Activated CD4-positive, alpha-beta T cell treated with anti-CD3 and anti-CD28 coated beads, Interleukin-2, amount 50 U/mL, for 48 hours (primary cell): ENCODE measurements around the gene HYAL3.
A peak's percentile ranks its signal among the peaks of the same experiment; 100 is the strongest.

Experiments used
- DNase-seq, 2 experiments: peaks; one replicate each; pipeline ENCODE4 v3.0.0-alpha.2; 2020

Gene HYAL3

DNA sequence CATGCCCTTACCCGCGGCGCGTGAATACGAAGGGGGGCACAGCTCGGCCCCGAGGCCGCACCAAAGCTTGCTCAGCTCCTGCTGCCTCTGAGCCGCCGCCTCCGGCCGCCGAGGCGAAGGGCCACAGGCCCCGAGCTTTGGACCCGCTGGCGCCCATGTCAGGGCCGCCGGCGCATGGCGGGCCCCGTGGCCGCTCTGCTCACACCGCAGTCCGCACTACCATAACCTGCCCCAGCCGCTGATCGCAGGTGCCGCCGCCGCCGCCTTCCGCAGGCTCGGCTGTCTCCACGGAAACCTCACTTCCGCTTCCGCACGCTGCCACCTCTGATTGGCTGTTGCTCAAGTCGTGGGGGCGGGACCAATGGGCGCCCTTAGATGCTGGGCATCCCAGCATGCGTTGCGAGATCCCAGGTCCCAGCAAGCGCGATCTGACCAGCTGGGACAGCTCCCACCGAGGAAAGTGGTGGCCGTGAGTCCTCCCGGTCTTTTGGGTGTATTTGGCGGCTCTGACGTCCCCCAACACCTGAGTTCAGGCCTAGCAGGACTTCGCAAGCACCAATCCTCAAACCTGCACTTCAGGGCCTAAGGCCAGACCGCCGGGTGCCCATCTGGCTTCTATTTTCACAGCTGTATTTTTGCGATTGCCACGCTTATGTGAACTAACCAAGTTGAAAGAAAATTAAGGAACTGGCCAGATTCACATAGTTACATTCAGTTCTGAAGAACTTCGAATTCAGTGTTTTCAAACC lies 28.9 kb upstream of the HYAL3 start, which contains the start of gene TUSC2:
TSS of gene TUSC2 (minus strand) at position 281 of the 749 bp plus-strand sequence. CDS start at position 157, 124 bp downstream.
- DNase-seq: peak; percentile 96 to 97

DNA sequence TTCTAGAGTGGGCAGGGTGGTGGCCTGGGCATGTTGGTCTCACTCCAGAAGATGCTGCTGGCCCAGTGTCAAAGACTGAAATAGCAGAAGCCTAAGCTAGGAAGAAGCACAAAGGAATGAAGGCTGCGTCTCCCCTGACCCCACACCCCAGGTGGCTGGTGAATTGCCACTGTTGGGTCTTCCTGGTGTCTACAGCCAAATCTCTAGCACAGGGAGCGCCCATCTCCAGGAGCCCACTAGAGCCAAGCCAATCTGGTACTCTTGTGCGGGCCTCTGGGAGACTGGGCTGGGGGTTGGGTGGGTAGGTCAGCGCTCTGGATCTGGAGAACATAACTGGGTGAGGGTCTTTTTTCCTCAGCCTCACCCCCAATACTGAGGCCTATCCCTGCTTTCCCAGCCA lies 27.9 kb upstream of the HYAL3 start:
- no peak for DNase-seq

GRCh38 chr3:50326182-50326541 lies 27.0 kb upstream of the HYAL3 start:
- no peak for DNase-seq

- DNase-seq: no peak
Observed at GRCh38 chr3:50325497-50326181, 26.4 kb upstream of the HYAL3 start.

- DNase-seq: no peak
Observed at GRCh38 chr3:50325113-50325480, 25.9 kb upstream of the HYAL3 start.

- DNase-seq: peak; percentile 68 to 76
Observed at GRCh38 chr3:50324351-50325112, 25.3 kb upstream of the HYAL3 start.

DNA sequence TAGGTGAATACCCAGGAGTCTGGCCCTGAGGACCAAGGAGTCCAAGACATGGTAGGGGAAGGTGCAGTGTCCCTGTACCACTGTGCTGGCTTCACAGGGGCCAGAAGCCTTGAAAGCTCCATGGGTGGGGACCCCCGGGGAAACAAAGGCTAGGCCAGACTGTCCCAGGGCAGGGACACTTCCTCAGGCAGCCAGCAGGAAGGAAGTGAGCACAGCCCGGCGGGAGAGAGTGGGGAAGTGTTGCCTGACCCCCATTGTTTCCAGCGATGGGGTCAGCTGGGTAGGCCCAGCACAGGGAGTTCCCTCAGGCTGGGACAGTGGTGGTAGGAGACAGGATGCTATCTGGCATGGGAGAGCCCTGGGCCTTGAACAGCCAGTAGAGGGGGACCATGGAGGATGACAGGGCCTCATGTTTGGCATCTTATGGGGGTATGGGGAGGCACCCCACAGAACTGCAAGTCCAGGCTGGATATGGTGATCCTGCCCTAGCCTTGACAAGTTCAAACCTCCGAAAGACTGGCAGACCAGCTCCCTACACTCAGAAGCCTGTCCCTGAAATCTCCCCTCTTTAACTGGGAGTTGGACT lies 24.5 kb upstream of the HYAL3 start:
- DNase-seq: no peak

DNA sequence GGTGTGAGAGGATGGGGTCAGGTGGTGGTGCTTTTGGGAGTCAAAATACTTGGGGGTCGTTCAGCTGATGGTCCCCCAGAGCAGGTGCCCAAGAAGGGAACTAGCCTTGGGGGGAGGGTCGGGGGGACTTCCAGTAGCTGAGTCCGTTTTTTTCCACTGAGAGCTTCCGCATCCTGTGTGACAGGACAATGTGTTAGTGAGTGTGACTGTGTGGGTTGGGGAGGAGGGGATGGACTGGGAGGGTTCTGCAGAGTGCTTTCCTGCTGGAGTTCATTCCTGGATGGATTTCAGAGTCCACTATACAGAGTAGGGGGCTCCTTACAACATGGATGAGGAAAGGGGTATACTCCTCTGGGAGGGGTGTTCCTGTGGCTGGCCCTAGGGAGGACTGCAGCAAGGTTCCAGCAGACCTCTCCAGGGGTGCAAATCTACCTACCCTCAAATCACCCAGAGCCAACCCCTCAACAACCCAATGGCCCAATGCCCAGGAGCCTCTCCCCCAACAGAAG lies 23.9 kb upstream of the HYAL3 start:
- no peak for DNase-seq

DNA sequence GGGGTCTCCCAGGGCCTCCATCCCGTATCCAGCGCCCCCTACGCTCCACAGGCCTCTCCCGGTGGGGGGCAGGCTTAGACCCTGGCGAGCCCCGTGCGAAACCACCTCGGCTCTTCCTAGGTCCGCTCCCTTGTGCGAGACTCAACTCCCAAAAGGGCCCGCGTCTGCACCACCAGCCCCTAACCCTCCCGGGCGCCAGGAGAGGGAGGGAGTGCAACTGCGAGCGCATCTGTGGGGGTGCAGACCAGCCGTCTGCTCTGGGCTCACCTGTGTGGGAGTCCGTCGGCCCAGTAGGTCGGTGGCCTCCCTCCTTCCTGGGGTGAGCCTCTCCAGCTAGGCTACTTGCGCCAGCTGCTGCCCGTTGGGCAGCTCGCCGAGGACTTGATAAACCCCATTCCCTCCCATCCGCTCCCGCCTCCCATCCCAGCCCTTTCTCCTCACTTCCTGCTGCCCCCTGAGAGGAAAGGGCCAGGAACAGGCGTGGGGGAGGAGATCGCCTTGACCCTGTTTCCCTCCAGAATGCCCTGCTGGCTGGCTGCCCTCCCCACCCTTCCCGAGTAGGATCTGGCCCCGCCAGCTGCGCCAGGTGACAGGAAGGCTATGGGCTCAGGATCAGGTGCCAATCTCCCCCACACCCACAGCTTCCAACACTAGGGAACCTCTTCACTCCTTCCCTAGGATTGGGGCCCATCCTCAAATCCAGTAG lies 23.3 kb upstream of the HYAL3 start, which contains the start of gene HYAL2:
TSS of gene HYAL2 (minus strand) at position 360 of the 706 bp plus-strand sequence. CDS start 2,256 bp downstream, outside the sequence.
- no peak for DNase-seq

DNA sequence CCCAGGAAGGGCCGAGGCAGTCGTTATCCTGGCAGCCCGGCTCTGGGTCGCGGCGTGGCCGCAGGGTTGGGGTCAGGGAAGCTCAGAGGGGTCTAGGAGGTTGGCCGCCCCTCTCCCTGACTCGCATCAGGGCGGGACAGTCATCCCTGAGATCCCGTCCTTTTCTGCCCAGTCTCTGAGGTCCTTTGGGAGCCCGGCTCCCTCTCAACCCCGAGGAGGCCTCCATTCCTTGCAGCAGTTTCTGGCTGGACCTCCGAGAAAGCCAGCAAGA lies 22.8 kb upstream of the HYAL3 start:
- no peak for DNase-seq

DNA sequence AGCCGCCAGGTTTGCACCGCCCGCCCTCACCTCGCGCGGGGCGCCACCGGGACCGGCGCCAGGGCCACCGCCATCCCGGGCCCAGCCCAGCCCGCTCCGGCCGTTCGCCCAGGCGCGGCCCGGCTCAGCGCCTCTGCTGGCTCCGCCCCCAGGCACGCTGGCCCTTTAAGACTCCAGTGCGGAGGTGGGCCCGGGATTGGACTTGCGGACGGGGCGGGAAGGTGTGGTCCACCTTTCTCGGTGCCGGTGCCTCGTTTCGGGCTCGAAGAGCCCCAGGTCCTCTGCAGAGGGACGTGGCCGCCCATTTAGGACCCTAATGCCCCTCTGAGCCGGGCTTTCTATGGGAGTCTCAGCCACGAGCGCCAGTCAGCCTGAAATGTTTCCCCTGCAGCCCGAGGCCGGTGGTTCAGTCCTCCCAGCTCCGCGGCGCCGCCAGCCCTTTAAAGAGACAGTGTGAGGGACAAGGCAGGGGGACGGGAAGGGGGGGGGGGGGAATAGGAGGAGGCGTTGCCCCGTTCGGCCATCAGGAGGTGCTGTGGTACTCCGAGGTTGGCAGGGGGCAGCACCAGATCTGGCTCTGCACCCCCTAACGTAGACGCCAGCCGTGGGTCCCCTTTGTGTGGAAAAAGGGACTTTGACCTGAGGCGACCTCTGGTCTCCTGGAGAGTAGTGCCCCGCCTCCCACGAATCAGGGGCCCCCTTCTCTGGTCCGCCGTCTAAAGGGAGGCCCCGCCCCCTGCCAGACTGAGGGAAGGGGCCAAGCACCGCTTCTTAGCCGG lies 22.3 kb upstream of the HYAL3 start:
- DNase-seq: peak; percentile 87 to 88

GRCh38 chr3:50320853-50321335 lies 21.7 kb upstream of the HYAL3 start:
- peak; percentile 68 to 72 for DNase-seq

DNA sequence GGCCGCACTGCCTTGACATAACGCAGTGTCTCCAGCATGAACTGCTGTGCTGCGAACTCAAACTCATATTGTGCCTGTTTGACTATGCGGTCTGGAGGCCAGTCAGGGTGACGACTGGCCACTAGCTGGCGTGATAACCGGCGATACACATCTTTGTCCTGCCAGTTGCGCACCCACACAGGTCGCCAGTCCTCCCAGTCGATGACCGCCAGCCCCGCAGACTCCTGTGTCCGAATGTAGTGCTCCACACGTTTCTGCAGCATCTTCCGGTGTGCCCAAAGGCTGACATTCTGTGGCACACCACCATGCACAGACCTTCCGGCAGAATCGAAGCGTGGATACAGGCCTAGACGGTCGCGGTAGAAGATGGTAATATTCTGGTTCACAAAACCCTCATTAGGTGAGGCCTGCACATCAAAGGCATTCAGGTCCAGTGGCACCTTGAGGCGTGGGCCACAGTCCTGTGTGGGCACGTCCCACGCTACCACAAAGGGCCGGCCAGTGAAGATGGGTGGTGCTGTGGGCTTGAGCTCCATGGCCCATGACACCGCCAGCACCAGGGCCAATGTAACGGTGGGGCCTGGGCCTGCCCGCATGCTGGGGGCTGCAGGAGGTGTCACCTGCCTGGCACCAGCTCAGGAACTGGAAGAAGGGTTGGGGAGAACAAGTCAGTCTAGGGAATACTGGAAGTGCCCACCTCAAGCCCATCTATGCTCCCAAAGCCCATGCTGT lies 20.9 kb upstream of the HYAL3 start:
- DNase-seq: no peak

- DNase-seq: no peak
Observed at GRCh38 chr3:50319181-50319893, 20.1 kb upstream of the HYAL3 start.

GRCh38 chr3:50318615-50319014 lies 19.4 kb upstream of the HYAL3 start:
- no peak for DNase-seq

- DNase-seq: no peak
Observed at GRCh38 chr3:50318163-50318562, 19.0 kb upstream of the HYAL3 start.

DNA sequence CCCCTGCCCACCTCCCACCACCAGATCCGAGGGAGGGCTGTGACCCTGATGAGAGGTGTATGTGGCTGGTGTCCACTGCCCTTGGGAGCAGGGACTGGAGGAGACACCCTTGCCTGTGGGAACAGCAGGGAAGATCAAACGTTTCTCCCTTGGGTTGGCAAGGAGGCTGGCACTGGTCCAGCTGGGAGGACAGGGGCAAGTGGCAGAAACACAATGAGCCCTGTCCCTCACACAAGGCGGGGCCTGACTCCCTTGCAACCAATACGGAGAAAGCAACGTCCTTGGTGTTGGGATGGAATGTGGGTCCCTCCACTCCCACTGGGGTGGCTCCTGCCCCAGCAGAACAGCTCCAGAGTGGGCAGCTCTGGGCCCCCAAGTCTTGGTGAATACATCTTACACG lies 18.1 kb upstream of the HYAL3 start:
- DNase-seq: no peak

GRCh38 chr3:50316657-50317242 lies 17.5 kb upstream of the HYAL3 start:
- peak; percentile 57 to 62 for DNase-seq

- no peak for DNase-seq
Observed at GRCh38 chr3:50314816-50315215, 15.6 kb upstream of the HYAL3 start.

GRCh38 chr3:50314342-50314741 lies 15.1 kb upstream of the HYAL3 start:
- DNase-seq: no peak
